Panc1 (cell line): ENCODE results near the gene AKAP13. TPM values are rescaled to one million over a fixed set of nuclear protein-coding genes. Genes with fewer than 3 reads are reported as not detected.

ENCODE experiments used
- ATAC-seq: fragments of 200-7000 bp; cut with Tn5 transposase; 2 replicates; pipeline ENCODE4 v1.9.1; 2020; ENCODE audit warnings: mild to moderate bottlenecking, moderate library complexity
- BruUV-seq: library from RNA; stranded (reverse); fragments of 400-500 nt; replicated peaks from 2 replicates; lab custom pipeline; 2021; lab: Mats Ljungman, UMichigan
- CTCF ChIA-PET: fragments of 300-600 bp; sonication (Branson Sonifier 250); formaldehyde crosslinking; loops from one replicate; lab custom pipeline; 2022; ENCODE audit warnings: antibody characterized with exemption; lab: Charles Lee
- POLR2A ChIA-PET: fragments of 300-600 bp; sonication (Branson Sonifier 250); formaldehyde crosslinking; loops from one replicate; lab custom pipeline; 2022; ENCODE audit warnings: antibody characterized with exemption; lab: Charles Lee
- DNase-seq: peaks from one replicate; pipeline ENCODE4 v3.0.0-alpha.2; 2010; ENCODE audit warnings: low read depth, low spot score
- H3K27ac ChIP-seq: 2 replicates; pipeline ENCODE4 v1.5.1; 2011; ENCODE audit warnings: mild to moderate bottlenecking, low read length, inconsistent platforms
- H3K27me3 ChIP-seq: fragments of 200-500 bp; sonication (Bioruptor generic); 2 replicates; pipeline ENCODE4 v1.6.0; 2014; ENCODE audit warnings: low read length, inconsistent platforms; ENCODE audit not compliant: control insufficient read depth, insufficient read depth
- H3K36me3 ChIP-seq: fragments of 200-500 bp; sonication (Bioruptor generic); 2 replicates; pipeline ENCODE4 v1.5.1; 2014; ENCODE audit warnings: inconsistent platforms, mild to moderate bottlenecking, low read length, moderate library complexity; ENCODE audit not compliant: control insufficient read depth, insufficient read depth
- H3K4me1 ChIP-seq: 2 replicates; pipeline ENCODE4 v1.5.1; 2011; ENCODE audit warnings: inconsistent platforms, mild to moderate bottlenecking, low read length, moderate library complexity; ENCODE audit not compliant: control insufficient read depth, insufficient read depth
- H3K4me3 ChIP-seq, 2 experiments: 2 replicates each; pipeline ENCODE4 v1.5.1; 2011 to 2012; ENCODE audit warnings: low read depth in 2 of 2, low read length in 2 of 2, mild to moderate bottlenecking in 2 of 2, inconsistent platforms in 1 of 2, moderate library complexity in 1 of 2
- H3K9me3 ChIP-seq: fragments of 200-500 bp; sonication (Bioruptor generic); 2 replicates; pipeline ENCODE4 v1.5.1; 2014; ENCODE audit warnings: low read depth, mild to moderate bottlenecking, inconsistent platforms, low read length, moderate library complexity; ENCODE audit not compliant: control insufficient read depth, insufficient read depth
- CTCF ChIP-seq: fragments of 450-650 bp; IDR thresholded peaks from 2 replicates; pipeline ENCODE4 v1.5.1; 2017; ENCODE audit warnings: mild to moderate bottlenecking
- POLR2AphosphoS5 ChIP-seq: IDR thresholded peaks from 2 replicates; pipeline ENCODE4 v1.6.1; 2012; ENCODE audit warnings: mild to moderate bottlenecking, low read depth, low read length, moderate library complexity
- SIN3A ChIP-seq: IDR thresholded peaks from 2 replicates; pipeline ENCODE4 v1.6.1; 2012; ENCODE audit warnings: low read depth, mild to moderate bottlenecking, low read length, moderate library complexity, borderline replicate concordance; ENCODE audit not compliant: insufficient read depth
- TCF7L2 ChIP-seq: IDR thresholded peaks from 2 replicates; pipeline ENCODE4 v1.6.1; 2011; ENCODE audit warnings: mild to moderate bottlenecking, low read depth, low read length, inconsistent platforms
- in situ Hi-C: cut with HindIII; loops from 2 replicates; pipeline ENCODE4 v1.10.0; 2016; ENCODE audit warnings: low sequenced_read_pairs, low pct_unique_long_range_greater_than_20kb
- intact Hi-C: fragments of 100-400 bp; cut with micrococcal nuclease; formaldehyde crosslinking; loops from one replicate; pipeline ENCODE4 v1.10.0; 2022; ENCODE audit not compliant: unreplicated experiment
- total RNA-seq: library from RNA; stranded (reverse); gene quantifications from one replicate; pipeline ENCODE4 v1.2.1, GENCODE V29; 2021; ENCODE audit not compliant: unreplicated experiment
- TF ChIP-seq, protein P1 (sequence below), 2 experiments: IDR thresholded peaks; 2 replicates each; pipeline ENCODE4 v1.6.1; 2011 to 2012; ENCODE audit warnings: low read depth in 2 of 2, control low read depth in 1 of 2, low read length in 1 of 2, mild to moderate bottlenecking in 1 of 2, moderate library complexity in 1 of 2; ENCODE audit not compliant: insufficient read depth in 1 of 2

Gene AKAP13
- total RNA-seq, 1 experiment from 2014 or later = 94.2 TPM

- DNase-seq (no peak), ATAC-seq (no peak)
- Histone ChIP-seq H3K27ac (no peak overlapping the region), H3K4me1 (no peaks in the 10 kb centered on the region; the same call in 1 of the 2 replicates), H3K4me3 (no peak overlapping the region), H3K9me3 (no peaks in the 10 kb centered on the region), H3K36me3 (peaks cover 3% of the 10 kb centered on the region; the same call in 1 of the 2 replicates), H3K27me3 (no peaks in the 10 kb centered on the region)
- intact Hi-C loops = no loop called here
- ChIA-PET POLR2A (no interaction called here), CTCF (no interaction called here)
- in situ Hi-C loops = no loop called here
- TF ChIP-seq CTCF = no peak
- no peak for TF ChIP-seq TCF7L2
- no peak for TF ChIP-seq POLR2AphosphoS5
- TF ChIP-seq, protein P1, sequence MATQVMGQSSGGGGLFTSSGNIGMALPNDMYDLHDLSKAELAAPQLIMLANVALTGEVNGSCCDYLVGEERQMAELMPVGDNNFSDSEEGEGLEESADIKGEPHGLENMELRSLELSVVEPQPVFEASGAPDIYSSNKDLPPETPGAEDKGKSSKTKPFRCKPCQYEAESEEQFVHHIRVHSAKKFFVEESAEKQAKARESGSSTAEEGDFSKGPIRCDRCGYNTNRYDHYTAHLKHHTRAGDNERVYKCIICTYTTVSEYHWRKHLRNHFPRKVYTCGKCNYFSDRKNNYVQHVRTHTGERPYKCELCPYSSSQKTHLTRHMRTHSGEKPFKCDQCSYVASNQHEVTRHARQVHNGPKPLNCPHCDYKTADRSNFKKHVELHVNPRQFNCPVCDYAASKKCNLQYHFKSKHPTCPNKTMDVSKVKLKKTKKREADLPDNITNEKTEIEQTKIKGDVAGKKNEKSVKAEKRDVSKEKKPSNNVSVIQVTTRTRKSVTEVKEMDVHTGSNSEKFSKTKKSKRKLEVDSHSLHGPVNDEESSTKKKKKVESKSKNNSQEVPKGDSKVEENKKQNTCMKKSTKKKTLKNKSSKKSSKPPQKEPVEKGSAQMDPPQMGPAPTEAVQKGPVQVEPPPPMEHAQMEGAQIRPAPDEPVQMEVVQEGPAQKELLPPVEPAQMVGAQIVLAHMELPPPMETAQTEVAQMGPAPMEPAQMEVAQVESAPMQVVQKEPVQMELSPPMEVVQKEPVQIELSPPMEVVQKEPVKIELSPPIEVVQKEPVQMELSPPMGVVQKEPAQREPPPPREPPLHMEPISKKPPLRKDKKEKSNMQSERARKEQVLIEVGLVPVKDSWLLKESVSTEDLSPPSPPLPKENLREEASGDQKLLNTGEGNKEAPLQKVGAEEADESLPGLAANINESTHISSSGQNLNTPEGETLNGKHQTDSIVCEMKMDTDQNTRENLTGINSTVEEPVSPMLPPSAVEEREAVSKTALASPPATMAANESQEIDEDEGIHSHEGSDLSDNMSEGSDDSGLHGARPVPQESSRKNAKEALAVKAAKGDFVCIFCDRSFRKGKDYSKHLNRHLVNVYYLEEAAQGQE (IDR thresholded peaks at IDR 0.05; ENCODE audit: insufficient read depth in 1 of 2, low read depth in 2 of 2, low read length in 1 of 2) = no peak
- no peak for TF ChIP-seq SIN3A
- BruUV-seq = no TSS peak
Observed at GRCh38 chr15:85536341-85536740, 155.9 kb downstream of the AKAP13 start.

- peaks cover 3% of the 10 kb centered on the region; the same call in 1 of the 2 replicates for H3K36me3 ChIP-seq
- no peaks in the 10 kb centered on the region for H3K27me3 ChIP-seq
- no peak overlapping the region for H3K4me3 ChIP-seq
- H3K9me3 ChIP-seq = no peaks in the 10 kb centered on the region
- CTCF ChIA-PET = no interaction called here
- H3K4me1 ChIP-seq = peaks cover 7% of the 10 kb centered on the region
- intact Hi-C loops = no loop called here
- H3K27ac ChIP-seq = no peak overlapping the region
- no peak for TF ChIP-seq SIN3A
- TF ChIP-seq, protein P1 (IDR thresholded peaks at IDR 0.05; ENCODE audit: insufficient read depth in 1 of 2, low read depth in 2 of 2, low read length in 1 of 2) = no peak
- no TSS peak for BruUV-seq
- no peak for ATAC-seq
- DNase-seq = no peak
- in situ Hi-C loops = no loop called here
- POLR2A ChIA-PET = no interaction called here
Observed at GRCh38 chr15:85539491-85539890, 159.1 kb downstream of the AKAP13 start.
